ENCODE measurements around the gene RFTN1. TPM values are rescaled to one million over a fixed set of nuclear protein-coding genes. Genes with fewer than 3 reads are reported as not detected.

The RFTN1 gene
- total and polyA plus RNA-seq, 4 donors: 4.4 to 20.4 (median 11.9) TPM

DNA sequence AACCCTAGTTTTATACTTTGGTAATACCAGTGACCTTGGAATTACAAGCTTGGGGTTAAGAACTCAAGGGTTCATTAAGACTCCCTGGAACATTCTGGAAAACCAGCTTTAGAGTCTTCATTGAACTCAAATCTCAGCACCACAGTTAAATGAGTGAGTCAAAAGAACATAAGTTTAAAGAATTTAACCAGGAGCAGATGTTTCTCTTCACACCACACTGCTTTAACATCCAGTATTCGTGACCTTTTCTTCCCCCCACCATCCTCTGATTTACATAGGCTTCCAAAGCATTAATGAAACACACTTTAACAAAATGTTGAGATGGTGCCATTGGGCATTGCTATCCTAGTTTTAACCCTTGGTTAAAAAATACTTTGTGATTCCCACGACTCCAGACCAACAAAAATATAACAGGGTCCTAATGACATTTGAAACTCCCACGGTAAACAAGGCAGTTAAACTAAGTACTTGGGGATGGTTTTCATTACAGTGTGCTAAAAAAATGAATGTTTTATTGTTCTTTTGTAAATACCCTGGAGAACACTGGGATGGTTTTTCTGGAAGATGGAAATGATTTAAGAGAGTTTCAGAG is 124.6 kb downstream of the RFTN1 start:
- H3K27me3 ChIP-seq (ENCODE audit: control insufficient read depth in 4 of 4, insufficient read depth in 4 of 4, low read length in 3 of 4): no peaks in the 10 kb centered on the region
- H3K9ac ChIP-seq (ENCODE audit: low read depth in 1 of 2, low read length in 2 of 2): no peak overlapping the region
- peaks cover 0 to 1% (median 0%) of the 10 kb centered on the region in 4 donors for H3K4me1 ChIP-seq (ENCODE audit: control insufficient read depth in 4 of 4, insufficient read depth in 4 of 4, low read length in 3 of 4)
- TF ChIP-seq, protein P1, sequence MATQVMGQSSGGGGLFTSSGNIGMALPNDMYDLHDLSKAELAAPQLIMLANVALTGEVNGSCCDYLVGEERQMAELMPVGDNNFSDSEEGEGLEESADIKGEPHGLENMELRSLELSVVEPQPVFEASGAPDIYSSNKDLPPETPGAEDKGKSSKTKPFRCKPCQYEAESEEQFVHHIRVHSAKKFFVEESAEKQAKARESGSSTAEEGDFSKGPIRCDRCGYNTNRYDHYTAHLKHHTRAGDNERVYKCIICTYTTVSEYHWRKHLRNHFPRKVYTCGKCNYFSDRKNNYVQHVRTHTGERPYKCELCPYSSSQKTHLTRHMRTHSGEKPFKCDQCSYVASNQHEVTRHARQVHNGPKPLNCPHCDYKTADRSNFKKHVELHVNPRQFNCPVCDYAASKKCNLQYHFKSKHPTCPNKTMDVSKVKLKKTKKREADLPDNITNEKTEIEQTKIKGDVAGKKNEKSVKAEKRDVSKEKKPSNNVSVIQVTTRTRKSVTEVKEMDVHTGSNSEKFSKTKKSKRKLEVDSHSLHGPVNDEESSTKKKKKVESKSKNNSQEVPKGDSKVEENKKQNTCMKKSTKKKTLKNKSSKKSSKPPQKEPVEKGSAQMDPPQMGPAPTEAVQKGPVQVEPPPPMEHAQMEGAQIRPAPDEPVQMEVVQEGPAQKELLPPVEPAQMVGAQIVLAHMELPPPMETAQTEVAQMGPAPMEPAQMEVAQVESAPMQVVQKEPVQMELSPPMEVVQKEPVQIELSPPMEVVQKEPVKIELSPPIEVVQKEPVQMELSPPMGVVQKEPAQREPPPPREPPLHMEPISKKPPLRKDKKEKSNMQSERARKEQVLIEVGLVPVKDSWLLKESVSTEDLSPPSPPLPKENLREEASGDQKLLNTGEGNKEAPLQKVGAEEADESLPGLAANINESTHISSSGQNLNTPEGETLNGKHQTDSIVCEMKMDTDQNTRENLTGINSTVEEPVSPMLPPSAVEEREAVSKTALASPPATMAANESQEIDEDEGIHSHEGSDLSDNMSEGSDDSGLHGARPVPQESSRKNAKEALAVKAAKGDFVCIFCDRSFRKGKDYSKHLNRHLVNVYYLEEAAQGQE (IDR thresholded peaks at IDR 0.05): no peak
- TF ChIP-seq NR2F2 (IDR thresholded peaks at IDR 0.05): peak; percentile 80
- peak; percentile 50 to 52 for TF ChIP-seq RXRA (IDR thresholded peaks at IDR 0.05)
- H3K27ac ChIP-seq (ENCODE audit: low read depth in 1 of 2, low read length in 2 of 2): no peak overlapping the region
- H3K9me3 ChIP-seq (ENCODE audit: control insufficient read depth in 4 of 4, low read length in 3 of 4): no peaks in the 10 kb centered on the region
- no peak overlapping the region for H3K4me3 ChIP-seq (ENCODE audit: low read depth in 1 of 3, low read length in 3 of 3)
- peaks cover 0 to 2% (median 0%) of the 10 kb centered on the region in 4 donors for H3K36me3 ChIP-seq (ENCODE audit: control insufficient read depth in 4 of 4, insufficient read depth in 3 of 4, low read depth in 1 of 4, low read length in 3 of 4)
- 84% methylated on average over 3 of the region's 3 CpGs for WGBS
- DNase-seq (ENCODE audit: low spot score): no peak

DNA sequence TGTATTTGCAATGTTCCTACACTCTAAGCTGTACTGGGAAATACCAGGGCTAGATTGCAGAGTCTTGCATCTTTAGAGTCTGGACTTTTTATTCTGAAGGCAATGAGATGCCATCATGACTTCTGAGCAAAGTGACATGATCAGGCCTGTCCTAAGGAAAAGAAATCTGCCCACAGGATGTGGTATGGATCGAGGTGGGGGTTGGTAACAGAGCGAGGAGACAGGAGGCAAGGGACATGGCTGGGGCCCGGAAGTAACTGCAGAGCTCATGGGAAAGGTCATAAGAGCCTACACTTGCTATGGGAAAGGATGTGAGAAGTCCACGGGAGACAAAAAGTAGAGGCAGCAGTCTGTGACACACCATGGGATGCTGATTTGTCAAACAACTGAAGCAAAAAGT is 126.9 kb downstream of the RFTN1 start:
- Histone ChIP-seq H3K9me3 (ENCODE audit: control insufficient read depth in 4 of 4, low read length in 3 of 4) (no peaks in the 10 kb centered on the region), H3K9ac (ENCODE audit: low read depth in 1 of 2, low read length in 2 of 2) (no peak overlapping the region), H3K27me3 (ENCODE audit: control insufficient read depth in 4 of 4, insufficient read depth in 4 of 4, low read length in 3 of 4) (no peaks in the 10 kb centered on the region), H3K36me3 (ENCODE audit: control insufficient read depth in 4 of 4, insufficient read depth in 3 of 4, low read depth in 1 of 4, low read length in 3 of 4) (peaks cover 0 to 2% (median 0%) of the 10 kb centered on the region in 4 donors), H3K4me1 (ENCODE audit: control insufficient read depth in 4 of 4, insufficient read depth in 4 of 4, low read length in 3 of 4) (no peaks in the 10 kb centered on the region), H3K27ac (ENCODE audit: low read depth in 1 of 2, low read length in 2 of 2) (no peak overlapping the region), H3K4me3 (ENCODE audit: low read depth in 1 of 3, low read length in 3 of 3) (no peak overlapping the region)
- no peak for DNase-seq (ENCODE audit: low spot score)
- TF ChIP-seq RAD21 (IDR thresholded peaks at IDR 0.05): no peak
- TF ChIP-seq, protein P2, sequence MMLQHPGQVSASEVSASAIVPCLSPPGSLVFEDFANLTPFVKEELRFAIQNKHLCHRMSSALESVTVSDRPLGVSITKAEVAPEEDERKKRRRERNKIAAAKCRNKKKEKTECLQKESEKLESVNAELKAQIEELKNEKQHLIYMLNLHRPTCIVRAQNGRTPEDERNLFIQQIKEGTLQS (IDR thresholded peaks at IDR 0.05): no peak
- no peak for TF ChIP-seq NR2F2 (IDR thresholded peaks at IDR 0.05)
- no peak for TF ChIP-seq YY1 (IDR thresholded peaks at IDR 0.05)
- TF ChIP-seq, protein P1 (IDR thresholded peaks at IDR 0.05): no peak
- no peak for TF ChIP-seq TAF1 (conservative IDR thresholded peaks at IDR 0.05)
- TF ChIP-seq HNF4G (IDR thresholded peaks at IDR 0.05): no peak
- TF ChIP-seq FOXA1 (IDR thresholded peaks at IDR 0.05): no peak
- no peak for TF ChIP-seq SP1 (IDR thresholded peaks at IDR 0.05)
- TF ChIP-seq FOXA2 (IDR thresholded peaks at IDR 0.05): no peak
- TF ChIP-seq, protein P3, sequence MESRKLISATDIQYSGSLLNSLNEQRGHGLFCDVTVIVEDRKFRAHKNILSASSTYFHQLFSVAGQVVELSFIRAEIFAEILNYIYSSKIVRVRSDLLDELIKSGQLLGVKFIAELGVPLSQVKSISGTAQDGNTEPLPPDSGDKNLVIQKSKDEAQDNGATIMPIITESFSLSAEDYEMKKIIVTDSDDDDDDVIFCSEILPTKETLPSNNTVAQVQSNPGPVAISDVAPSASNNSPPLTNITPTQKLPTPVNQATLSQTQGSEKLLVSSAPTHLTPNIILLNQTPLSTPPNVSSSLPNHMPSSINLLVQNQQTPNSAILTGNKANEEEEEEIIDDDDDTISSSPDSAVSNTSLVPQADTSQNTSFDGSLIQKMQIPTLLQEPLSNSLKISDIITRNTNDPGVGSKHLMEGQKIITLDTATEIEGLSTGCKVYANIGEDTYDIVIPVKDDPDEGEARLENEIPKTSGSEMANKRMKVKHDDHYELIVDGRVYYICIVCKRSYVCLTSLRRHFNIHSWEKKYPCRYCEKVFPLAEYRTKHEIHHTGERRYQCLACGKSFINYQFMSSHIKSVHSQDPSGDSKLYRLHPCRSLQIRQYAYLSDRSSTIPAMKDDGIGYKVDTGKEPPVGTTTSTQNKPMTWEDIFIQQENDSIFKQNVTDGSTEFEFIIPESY (IDR thresholded peaks at IDR 0.05): no peak
- WGBS: 82% methylated on average over 4 of the region's 4 CpGs

Measured in liver (tissue), 9 donors.